ENCODE measurements around the gene EEF2.

Gene EEF2

GRCh38 chr19:3984908-3985642 lies at the start of gene EEF2:
Gene EEF2, minus strand, starts transcription at chr19:3985463. Its CDS starts 83 bp downstream, at chr19:3985380.
- peaks cover 37% of the 10 kb centered on the region for H3K36me3 Mint-ChIP-seq
- CTCF ChIA-PET: interaction anchor here (1.1 to 1.7 kb wide), 7 partner anchors 16 to 223 kb away, joined by 3 to 14 read pairs (median 4); partner anchors contain the start of genes MRPL54 and PIAS4
- peaks cover 59% of the 10 kb centered on the region for H3K4me1 Mint-ChIP-seq
- H3K9me3 Mint-ChIP-seq: no peaks in the 10 kb centered on the region
- no peaks in the 10 kb centered on the region for H3K27me3 Mint-ChIP-seq
- H3K27ac Mint-ChIP-seq: peak within 1 kb of the TSS; percentile 90
- DNase-seq: peak; percentile 92
- peak within 1 kb of the TSS; percentile 97 for H3K4me3 Mint-ChIP-seq

- H3K9me3 Mint-ChIP-seq: no peaks in the 10 kb centered on the region
- CTCF ChIA-PET: no interaction called here
These were observed 49.1 kb upstream of the EEF2 start for GRCh38 chr19:4034048-4035017.

GRCh38 chr19:4033028-4033956 lies 48.0 kb upstream of the EEF2 start:
- DNase-seq: no peak
- H3K36me3 Mint-ChIP-seq: peaks cover 6% of the 10 kb centered on the region
- no peaks in the 10 kb centered on the region for H3K27me3 Mint-ChIP-seq
- H3K4me1 Mint-ChIP-seq: no peaks in the 10 kb centered on the region
- no peaks in the 10 kb centered on the region for H3K9me3 Mint-ChIP-seq
- no peak overlapping the region for H3K4me3 Mint-ChIP-seq
- CTCF ChIA-PET: no interaction called here
- no peak overlapping the region for H3K27ac Mint-ChIP-seq

More at GRCh38 chr19:4034048-4035017, 49.1 kb upstream of the EEF2 start:
- H3K4me1 Mint-ChIP-seq: no peaks in the 10 kb centered on the region
- H3K27ac Mint-ChIP-seq: no peak overlapping the region
- no peak for DNase-seq
- no peaks in the 10 kb centered on the region for H3K27me3 Mint-ChIP-seq
- peaks cover 6% of the 10 kb centered on the region for H3K36me3 Mint-ChIP-seq
- H3K4me3 Mint-ChIP-seq: no peak overlapping the region

GRCh38 chr19:4032436-4032835 lies 47.2 kb upstream of the EEF2 start:
- H3K27ac Mint-ChIP-seq: no peak overlapping the region
- H3K4me3 Mint-ChIP-seq: no peak overlapping the region
- CTCF ChIA-PET: no interaction called here
- peaks cover 3% of the 10 kb centered on the region for H3K36me3 Mint-ChIP-seq
- no peak for DNase-seq
- no peaks in the 10 kb centered on the region for H3K27me3 Mint-ChIP-seq
- H3K9me3 Mint-ChIP-seq: no peaks in the 10 kb centered on the region
- no peaks in the 10 kb centered on the region for H3K4me1 Mint-ChIP-seq

GRCh38 chr19:4031420-4031819 lies 46.2 kb upstream of the EEF2 start:
- H3K27ac Mint-ChIP-seq: no peak overlapping the region
- peaks cover 3% of the 10 kb centered on the region for H3K36me3 Mint-ChIP-seq
- no peaks in the 10 kb centered on the region for H3K4me1 Mint-ChIP-seq
- no peak overlapping the region for H3K4me3 Mint-ChIP-seq
- no peaks in the 10 kb centered on the region for H3K9me3 Mint-ChIP-seq
- no peak for DNase-seq
- no peaks in the 10 kb centered on the region for H3K27me3 Mint-ChIP-seq
- CTCF ChIA-PET: no interaction called here

- Mint-ChIP-seq H3K4me1 (no peaks in the 10 kb centered on the region), H3K27ac (no peak overlapping the region), H3K27me3 (no peaks in the 10 kb centered on the region), H3K9me3 (no peaks in the 10 kb centered on the region), H3K36me3 (peaks cover 3% of the 10 kb centered on the region), H3K4me3 (no peak overlapping the region)
- no peak for DNase-seq
- CTCF ChIA-PET: no interaction called here
These were observed 45.7 kb upstream of the EEF2 start for GRCh38 chr19:4030981-4031380.

- no peaks in the 10 kb centered on the region for H3K4me1 Mint-ChIP-seq
- peaks cover 4% of the 10 kb centered on the region for H3K36me3 Mint-ChIP-seq
- H3K9me3 Mint-ChIP-seq: no peaks in the 10 kb centered on the region
- no peak for DNase-seq
- no peaks in the 10 kb centered on the region for H3K27me3 Mint-ChIP-seq
- no peak overlapping the region for H3K27ac Mint-ChIP-seq
- CTCF ChIA-PET: no interaction called here
- no peak overlapping the region for H3K4me3 Mint-ChIP-seq
These were observed 45.3 kb upstream of the EEF2 start for GRCh38 chr19:4030552-4030951.

- H3K27me3 Mint-ChIP-seq: no peaks in the 10 kb centered on the region
- no peaks in the 10 kb centered on the region for H3K9me3 Mint-ChIP-seq
- H3K4me1 Mint-ChIP-seq: no peaks in the 10 kb centered on the region
- H3K4me3 Mint-ChIP-seq: no peak overlapping the region
- H3K36me3 Mint-ChIP-seq: peaks cover 2% of the 10 kb centered on the region
- no peak for DNase-seq
- no peak overlapping the region for H3K27ac Mint-ChIP-seq
- CTCF ChIA-PET: no interaction called here
These were observed 44.0 kb upstream of the EEF2 start for GRCh38 chr19:4029247-4029614.

- Mint-ChIP-seq H3K4me1 (no peaks in the 10 kb centered on the region), H3K27ac (no peak overlapping the region), H3K27me3 (no peaks in the 10 kb centered on the region), H3K9me3 (no peaks in the 10 kb centered on the region), H3K36me3 (peaks cover 2% of the 10 kb centered on the region), H3K4me3 (no peak overlapping the region)
- DNase-seq: no peak
- CTCF ChIA-PET: interaction anchor here (1.4 kb wide), 1 partner anchor 41 kb away, joined by 3 read pairs; no protein-coding TSS in a partner anchor
These were observed 43.3 kb upstream of the EEF2 start for GRCh38 chr19:4028334-4029246.

GRCh38 chr19:4027146-4027545 lies 41.9 kb upstream of the EEF2 start:
- Mint-ChIP-seq H3K9me3 (peaks cover under 1% of the 10 kb centered on the region), H3K4me1 (no peaks in the 10 kb centered on the region), H3K4me3 (no peak overlapping the region), H3K27me3 (no peaks in the 10 kb centered on the region), H3K36me3 (peaks cover 2% of the 10 kb centered on the region), H3K27ac (no peak overlapping the region)
- CTCF ChIA-PET: no interaction called here
- no peak for DNase-seq

GRCh38 chr19:4025317-4025716 lies 40.1 kb upstream of the EEF2 start:
- H3K27ac Mint-ChIP-seq: no peak overlapping the region
- no peak for DNase-seq
- CTCF ChIA-PET: no interaction called here

GRCh38 chr19:4023600-4024398 lies 38.5 kb upstream of the EEF2 start:
- Mint-ChIP-seq H3K4me1 (no peaks in the 10 kb centered on the region), H3K27ac (no peak overlapping the region), H3K36me3 (peaks cover 5% of the 10 kb centered on the region), H3K4me3 (no peak overlapping the region), H3K27me3 (no peaks in the 10 kb centered on the region), H3K9me3 (peaks cover 3% of the 10 kb centered on the region)
- CTCF ChIA-PET: no interaction called here
- no peak for DNase-seq

More at GRCh38 chr19:4025317-4025716, 40.1 kb upstream of the EEF2 start:
- H3K4me3 Mint-ChIP-seq: no peak overlapping the region
- peaks cover 3% of the 10 kb centered on the region for H3K9me3 Mint-ChIP-seq
- H3K4me1 Mint-ChIP-seq: no peaks in the 10 kb centered on the region
- H3K36me3 Mint-ChIP-seq: peaks cover 5% of the 10 kb centered on the region
- H3K27me3 Mint-ChIP-seq: no peaks in the 10 kb centered on the region

Data from activated naive CD4-positive, alpha-beta T cell treated with anti-CD3 and anti-CD28 coated beads, Interleukin-2, amount 10 ng/mL, durations not matched to agents 7 days and 5 days (primary cell).